SW 1271 (cell line): ENCODE data around the gene VRK1.

ENCODE experiments used
- DNase-seq, 2 experiments: peaks; one replicate each; lab custom pipeline; 2025; lab: John Stamatoyannopoulos, UW

The VRK1 gene

GRCh38 chr14:96790706-96791105 lies 6.5 kb upstream of the VRK1 start:
- DNase-seq: no peak

GRCh38 chr14:96792003-96792402 lies 5.2 kb upstream of the VRK1 start:
- DNase-seq: no peak

GRCh38 chr14:96792591-96792990 lies 4.6 kb upstream of the VRK1 start:
- no peak for DNase-seq

DNA sequence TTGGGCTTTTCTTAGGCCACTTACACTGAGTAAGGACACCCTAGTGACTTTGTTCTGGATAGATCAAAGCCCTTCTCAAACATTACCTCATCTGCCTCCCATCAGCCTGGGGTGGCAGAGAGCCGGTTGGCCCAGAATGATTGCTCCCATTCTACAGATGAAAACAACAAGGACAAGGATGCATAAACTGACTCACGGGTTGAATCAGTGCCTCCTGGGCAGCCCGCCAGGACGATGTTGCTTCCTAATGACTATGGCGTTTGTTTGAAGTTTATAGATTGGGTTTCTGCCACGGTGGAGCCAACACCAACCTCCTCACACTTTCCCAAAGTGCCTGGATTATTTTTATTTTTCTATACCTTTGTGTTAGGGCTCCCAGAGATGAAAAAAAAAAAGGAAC lies 3.6 kb upstream of the VRK1 start:
- DNase-seq: no peak

- DNase-seq: no peak
These were observed 1.9 kb upstream of the VRK1 start for GRCh38 chr14:96795109-96795828.

DNA sequence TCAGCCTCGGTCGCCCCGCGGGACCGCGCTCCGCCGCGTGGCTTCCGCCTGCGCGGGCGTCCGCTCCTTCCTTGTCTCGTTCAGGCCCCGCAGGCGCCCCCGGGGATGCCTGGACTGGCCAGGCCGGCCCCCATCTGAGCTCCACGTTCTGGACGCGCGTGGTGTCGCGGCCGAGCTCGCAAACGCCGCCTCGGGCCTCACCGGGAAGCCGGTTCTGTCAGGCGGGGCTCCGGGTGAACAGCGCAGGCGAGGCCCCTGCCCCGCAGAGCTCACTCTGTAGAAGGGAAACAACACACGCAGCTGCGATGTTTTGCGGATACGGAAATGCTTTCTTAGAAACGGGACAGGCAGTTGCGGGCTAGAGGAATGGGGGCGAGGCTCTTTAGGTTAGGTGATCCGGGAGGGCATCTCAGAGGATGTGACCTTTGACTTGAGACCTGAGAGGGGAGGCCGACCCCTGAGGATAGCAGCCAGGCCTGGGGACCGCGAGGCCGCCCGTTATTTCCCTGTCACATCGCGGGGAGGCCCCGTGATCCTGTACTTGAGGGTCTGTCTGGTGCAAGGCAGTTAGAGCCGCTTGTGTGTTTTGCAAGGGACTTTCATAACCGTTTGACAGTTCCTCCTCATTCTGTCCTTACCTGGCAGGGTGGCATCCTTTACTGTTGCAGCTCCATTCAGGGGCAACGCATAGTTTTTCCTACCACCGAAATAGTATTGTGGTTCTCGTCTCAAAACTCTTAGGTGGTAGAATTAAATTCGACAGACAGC lies 584 bp downstream of the VRK1 start:
- no peak for DNase-seq

DNA sequence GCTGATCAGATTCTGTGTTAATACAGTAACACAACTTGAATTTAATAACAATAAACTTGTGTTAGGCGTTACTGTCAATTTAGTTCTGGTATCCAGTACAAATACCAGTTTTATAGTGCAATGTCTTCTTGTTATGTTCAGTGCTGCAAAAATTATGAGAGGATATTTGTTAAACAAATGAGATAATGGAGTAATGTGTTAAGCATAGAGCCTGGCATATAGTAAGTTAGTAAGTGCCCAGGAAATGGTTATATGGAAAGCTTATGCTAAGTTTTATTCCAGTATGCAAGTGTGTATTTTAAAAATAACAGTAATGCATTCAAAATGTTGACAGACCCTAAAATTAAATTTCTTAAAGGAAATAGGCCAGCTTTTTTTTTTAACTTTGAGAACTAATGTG lies 1.8 kb downstream of the VRK1 start:
- DNase-seq: no peak

DNA sequence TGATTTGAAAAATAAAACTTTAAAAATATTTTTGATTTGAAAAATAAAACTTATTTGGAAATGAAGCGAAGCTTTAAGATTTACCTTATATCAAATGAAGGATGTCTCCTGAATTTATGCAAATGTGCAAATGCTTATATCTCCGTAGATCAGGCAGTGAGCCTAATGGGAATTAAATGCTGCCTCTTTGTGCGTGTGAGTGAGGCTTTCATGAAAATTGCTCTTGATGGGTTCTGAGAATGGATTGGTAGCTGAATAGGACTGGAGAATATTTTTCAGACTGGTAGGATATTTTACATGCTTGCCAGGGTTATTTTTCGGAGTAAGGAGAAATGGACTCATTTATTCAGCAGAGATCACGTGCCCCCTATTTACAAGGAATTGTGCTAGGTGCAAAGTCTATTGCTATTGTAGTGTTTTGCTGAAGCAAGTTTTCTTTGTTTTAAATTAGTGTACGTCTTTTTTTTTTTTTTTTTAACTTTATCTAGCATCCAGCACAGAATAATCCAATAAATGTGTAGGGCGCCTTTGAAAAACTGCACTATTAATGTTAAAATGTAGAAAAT lies 2.4 kb downstream of the VRK1 start:
- DNase-seq: no peak

GRCh38 chr14:96801931-96802330 lies 4.7 kb downstream of the VRK1 start:
- DNase-seq: no peak

GRCh38 chr14:96802963-96803362 lies 5.8 kb downstream of the VRK1 start:
- DNase-seq: no peak

GRCh38 chr14:96803958-96804357 lies 6.8 kb downstream of the VRK1 start:
- no peak for DNase-seq

- DNase-seq: no peak
These were observed 7.7 kb downstream of the VRK1 start for GRCh38 chr14:96804895-96805294.

DNA sequence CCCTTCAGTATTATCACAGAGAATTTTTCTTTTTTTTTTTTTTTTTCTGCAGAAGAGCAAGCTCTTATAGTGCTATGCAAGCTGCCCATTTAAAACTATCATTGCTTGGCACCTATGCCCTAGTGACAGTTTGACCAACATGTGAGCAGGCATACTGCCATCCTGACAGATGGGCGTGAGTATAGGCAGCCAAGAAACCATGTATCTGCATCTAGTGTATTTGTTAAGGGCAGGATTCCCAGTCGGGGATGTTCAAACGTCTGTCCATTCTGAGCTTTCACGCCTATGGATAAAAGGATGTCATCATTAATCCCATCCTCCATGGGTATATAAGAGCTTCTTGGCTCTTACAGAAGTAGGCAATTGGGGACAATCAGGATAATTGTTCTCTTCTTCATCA lies 8.8 kb downstream of the VRK1 start:
- DNase-seq: no peak

DNA sequence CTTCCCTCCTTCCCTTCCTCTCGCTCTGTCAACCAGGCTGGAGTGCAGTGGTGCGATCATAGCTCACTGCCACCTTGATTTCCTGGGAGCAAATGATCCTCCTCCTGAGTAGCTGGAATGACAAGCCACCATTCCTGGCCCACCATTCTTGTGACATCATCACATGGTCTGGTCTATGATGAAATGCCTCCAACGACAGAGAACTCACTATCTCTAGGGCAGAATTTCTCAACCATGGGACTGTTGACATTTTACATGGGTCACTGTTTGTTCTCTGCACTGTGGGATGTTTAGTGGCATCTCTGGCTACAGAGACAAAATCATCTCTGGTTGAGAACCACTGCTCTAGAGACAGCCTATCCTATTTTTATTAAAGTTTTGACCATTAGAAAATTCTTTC lies 9.7 kb downstream of the VRK1 start:
- DNase-seq: no peak

- DNase-seq: no peak
These were observed 11.6 kb downstream of the VRK1 start for GRCh38 chr14:96808619-96809406.

DNA sequence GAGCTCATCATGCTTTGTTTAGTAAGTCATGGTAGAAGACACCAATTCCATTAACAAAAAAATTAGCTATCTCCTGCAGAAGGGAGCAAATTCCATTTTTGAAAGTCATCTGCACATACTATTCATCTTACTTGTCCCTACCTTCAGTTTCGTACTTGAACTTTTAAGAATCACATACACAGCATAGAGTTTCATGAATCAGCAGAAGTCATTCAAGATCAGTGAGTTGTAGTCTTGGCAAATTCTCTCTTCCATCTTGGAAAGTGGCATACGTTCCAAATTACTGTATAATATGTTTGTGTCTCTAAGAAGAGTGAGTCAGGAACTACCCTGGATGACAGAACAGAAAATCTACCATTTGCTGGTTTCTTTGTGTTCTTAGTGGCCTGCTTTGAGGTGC lies 14.1 kb downstream of the VRK1 start:
- DNase-seq: no peak

- DNase-seq: no peak
These were observed 14.9 kb downstream of the VRK1 start for GRCh38 chr14:96811985-96812667.

DNA sequence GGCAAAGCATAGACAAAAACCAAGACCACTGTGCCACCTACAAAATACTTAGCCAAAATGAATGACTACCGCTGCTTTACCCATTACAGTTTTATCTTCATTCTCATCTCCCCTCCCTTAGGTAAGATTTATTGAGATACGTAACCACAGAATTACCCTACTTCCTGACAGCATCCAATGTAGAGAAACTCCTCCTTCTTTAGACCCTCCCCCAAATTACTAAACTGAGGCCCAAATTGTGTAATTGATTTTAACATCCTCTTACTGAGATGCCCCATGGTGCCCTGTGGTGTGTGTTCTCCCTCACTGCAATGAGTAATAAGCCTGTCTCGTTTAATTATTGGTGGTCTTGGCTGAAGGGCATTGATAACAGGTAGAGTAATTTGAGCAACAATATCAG lies 19.1 kb downstream of the VRK1 start:
- DNase-seq: no peak

GRCh38 chr14:96817750-96818666 lies 20.8 kb downstream of the VRK1 start:
- no peak for DNase-seq

DNA sequence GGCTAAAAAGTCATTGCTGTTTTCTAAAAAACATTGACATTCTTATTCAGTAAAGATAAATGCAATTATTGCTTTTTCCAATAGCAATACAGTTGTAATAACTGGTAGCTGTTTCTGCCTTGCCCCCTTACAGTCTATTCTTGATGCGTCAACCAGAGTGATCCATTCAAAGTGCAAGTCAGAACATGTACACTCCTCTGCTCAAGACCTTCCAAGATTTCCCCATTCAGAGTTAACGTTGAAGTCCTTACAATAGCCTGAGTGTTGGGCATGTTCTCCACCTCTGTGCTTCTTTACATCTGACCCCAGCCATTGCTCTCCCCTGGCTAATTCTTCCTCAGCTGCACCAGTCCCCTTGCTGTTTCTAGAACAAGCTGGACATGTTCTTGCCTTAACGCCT lies 24.3 kb downstream of the VRK1 start:
- no peak for DNase-seq

DNA sequence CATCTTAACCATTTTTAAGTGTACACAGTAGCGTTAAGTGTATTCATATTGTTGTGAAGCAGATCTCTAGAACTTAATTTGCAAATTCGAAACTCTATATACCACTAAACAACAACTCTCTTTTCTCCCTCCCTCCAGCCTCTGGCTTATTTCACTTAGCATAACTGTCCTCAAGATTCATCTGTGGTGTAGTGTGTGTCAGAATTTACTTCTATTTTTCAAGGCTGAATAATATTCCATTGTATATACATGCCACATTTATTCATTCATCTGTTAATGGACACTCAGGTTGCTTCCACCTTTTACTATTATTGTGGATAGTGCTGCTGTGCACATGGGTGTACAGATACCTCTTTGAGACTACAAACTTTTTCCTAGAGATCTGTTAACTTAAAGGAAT lies 26.5 kb downstream of the VRK1 start:
- no peak for DNase-seq
